GM21529 (cell line): ENCODE data around the gene TAF3.
"Not testable (repeated sequence)": the region's sequence is repeated elsewhere in the genome, so short reads cannot be mapped to it uniquely, and the experiment has no call there.

Experiments
- ATAC-seq: cut with Tn5 transposase; IDR thresholded peaks from one replicate; pipeline ENCODE4 v1.9.1; 2021; ENCODE audit not compliant: unreplicated experiment

The TAF3 gene

GRCh38 chr10:7811743-7812142 is 6.6 kb upstream of the TAF3 start:
- ATAC-seq, result not testable (repeated sequence)

- ATAC-seq, result no peak
Observed at GRCh38 chr10:7813481-7813880, 4.8 kb upstream of the TAF3 start.

- ATAC-seq, result no peak
Observed at GRCh38 chr10:7817576-7817975, 729 bp upstream of the TAF3 start.

- no peak for ATAC-seq
Observed at GRCh38 chr10:7817984-7818294, 366 bp upstream of the TAF3 start.

GRCh38 chr10:7819121-7819460 is 786 bp downstream of the TAF3 start:
- ATAC-seq, result peak; percentile 58

GRCh38 chr10:7824251-7824650 is 5.9 kb downstream of the TAF3 start:
- ATAC-seq, result no peak

GRCh38 chr10:7826971-7827370 is 8.7 kb downstream of the TAF3 start:
- no peak for ATAC-seq

GRCh38 chr10:7829289-7829834 is 11.1 kb downstream of the TAF3 start:
- no peak for ATAC-seq

- ATAC-seq, result no peak
Observed at GRCh38 chr10:7832060-7832459, 13.8 kb downstream of the TAF3 start.

GRCh38 chr10:7833210-7833609 is 14.9 kb downstream of the TAF3 start:
- no peak for ATAC-seq

GRCh38 chr10:7834262-7834661 is 16.0 kb downstream of the TAF3 start:
- no peak for ATAC-seq

GRCh38 chr10:7836571-7836970 is 18.3 kb downstream of the TAF3 start:
- no peak for ATAC-seq

- no peak for ATAC-seq
Observed at GRCh38 chr10:7846591-7846990, 28.3 kb downstream of the TAF3 start.

GRCh38 chr10:7853226-7853842 is 35.0 kb downstream of the TAF3 start:
- no peak for ATAC-seq

- ATAC-seq, result no peak
Observed at GRCh38 chr10:7853890-7854289, 35.6 kb downstream of the TAF3 start.

GRCh38 chr10:7855205-7855604 is 36.9 kb downstream of the TAF3 start:
- no peak for ATAC-seq

- ATAC-seq, result no peak
Observed at GRCh38 chr10:7856678-7857077, 38.4 kb downstream of the TAF3 start.

GRCh38 chr10:7857262-7857661 is 39.0 kb downstream of the TAF3 start:
- no peak for ATAC-seq

- ATAC-seq, result no peak
Observed at GRCh38 chr10:7861509-7862120, 43.3 kb downstream of the TAF3 start.

- ATAC-seq, result no peak
Observed at GRCh38 chr10:7862121-7862514, 43.8 kb downstream of the TAF3 start.

- ATAC-seq, result no peak
Observed at GRCh38 chr10:7866176-7866575, 47.9 kb downstream of the TAF3 start.

GRCh38 chr10:7872041-7872442 is 53.7 kb downstream of the TAF3 start:
- ATAC-seq, result no peak

GRCh38 chr10:7874864-7875263 is 56.6 kb downstream of the TAF3 start:
- no peak for ATAC-seq
